ENCODE measurements around the gene FERMT2.

The FERMT2 gene

GRCh38 chr14:52821805-52822250 lies 129.0 kb downstream of the FERMT2 start:
- Mint-ChIP-seq H3K4me3 (no peak overlapping the region), H3K9me3 (no peaks in the 10 kb centered on the region)

DNA sequence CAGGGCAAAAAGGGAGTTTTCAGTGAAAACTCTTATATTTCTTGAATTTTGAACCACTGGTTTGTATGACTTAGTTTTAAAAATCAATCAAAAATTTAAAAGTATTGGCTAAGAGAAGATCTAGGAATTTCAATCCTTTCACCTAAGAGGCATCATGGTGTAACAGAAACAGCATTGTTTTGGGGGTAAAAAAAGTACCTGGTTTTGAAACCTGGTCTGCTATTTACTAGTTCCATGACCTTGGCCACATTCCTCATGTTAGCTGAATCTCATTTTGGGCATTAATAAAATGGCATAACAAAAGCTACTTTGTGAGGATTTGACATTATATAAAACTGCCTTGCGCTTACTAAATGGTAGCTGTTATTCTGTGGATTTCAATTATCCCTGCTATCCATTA lies 142.7 kb downstream of the FERMT2 start:
- H3K9me3 Mint-ChIP-seq, result no peaks in the 10 kb centered on the region
- no peak for DNase-seq
- H3K4me1 Mint-ChIP-seq (ENCODE audit: low read depth), result no peaks in the 10 kb centered on the region
- H3K27ac Mint-ChIP-seq, result no peak overlapping the region
- no peaks in the 10 kb centered on the region for H3K27me3 Mint-ChIP-seq
- no peak overlapping the region for H3K4me3 Mint-ChIP-seq
- no peaks in the 10 kb centered on the region for H3K36me3 Mint-ChIP-seq (ENCODE audit: low read depth)

More at GRCh38 chr14:52821805-52822250, 129.0 kb downstream of the FERMT2 start:
- Mint-ChIP-seq H3K36me3 (ENCODE audit: low read depth) (no peaks in the 10 kb centered on the region), H3K4me1 (ENCODE audit: low read depth) (peaks cover 6% of the 10 kb centered on the region), H3K27me3 (no peaks in the 10 kb centered on the region), H3K27ac (no peak overlapping the region)
- DNase-seq, result no peak

Measured in activated T-cell treated with anti-CD3 and anti-CD28 coated beads, Interleukin-2, amount 50 U/mL, for 24 hours (primary cell).